ENCODE results near the gene SDHC.
A peak's percentile ranks its signal among the peaks of the same experiment; 100 is the strongest.

Gene SDHC

GRCh38 chr1:161357073-161357472 lies 42.9 kb downstream of the SDHC start:
- Histone ChIP-seq H3K4me3 (ENCODE audit: low read length) (no peak overlapping the region), H3K4me1 (ENCODE audit: insufficient read depth, low read length) (no peaks in the 10 kb centered on the region), H3K36me3 (ENCODE audit: insufficient read depth, low read length) (peaks cover 12% of the 10 kb centered on the region; the same call in 1 of the 2 replicates), H3K9ac (ENCODE audit: low read depth, low read length) (no peak overlapping the region), H3K27ac (ENCODE audit: low read depth, low read length) (no peak overlapping the region), H3K27me3 (ENCODE audit: insufficient read depth, low read length) (no peaks in the 10 kb centered on the region), H3K9me3 (ENCODE audit: insufficient read depth, low read depth, low read length) (no peaks in the 10 kb centered on the region)
- 94% methylated on average over 8 of the region's 8 CpGs for WGBS

GRCh38 chr1:161359291-161359690 lies 45.1 kb downstream of the SDHC start:
- H3K9me3 ChIP-seq (ENCODE audit: insufficient read depth, low read depth, low read length), result no peaks in the 10 kb centered on the region
- H3K4me1 ChIP-seq (ENCODE audit: insufficient read depth, low read length), result no peaks in the 10 kb centered on the region
- H3K4me3 ChIP-seq (ENCODE audit: low read length), result no peak overlapping the region
- H3K9ac ChIP-seq (ENCODE audit: low read depth, low read length), result no peak overlapping the region
- H3K27ac ChIP-seq (ENCODE audit: low read depth, low read length), result no peak overlapping the region
- no peaks in the 10 kb centered on the region for H3K27me3 ChIP-seq (ENCODE audit: insufficient read depth, low read length)
- peaks cover 20% of the 10 kb centered on the region for H3K36me3 ChIP-seq (ENCODE audit: insufficient read depth, low read length)

- Histone ChIP-seq H3K27me3 (ENCODE audit: insufficient read depth, low read length) (no peaks in the 10 kb centered on the region), H3K9me3 (ENCODE audit: insufficient read depth, low read depth, low read length) (no peaks in the 10 kb centered on the region), H3K27ac (ENCODE audit: low read depth, low read length) (no peak overlapping the region), H3K4me3 (ENCODE audit: low read length) (no peak overlapping the region), H3K4me1 (ENCODE audit: insufficient read depth, low read length) (peaks cover 7% of the 10 kb centered on the region), H3K36me3 (ENCODE audit: insufficient read depth, low read length) (peaks cover 26% of the 10 kb centered on the region), H3K9ac (ENCODE audit: low read depth, low read length) (no peak overlapping the region)
These were observed 50.2 kb downstream of the SDHC start for GRCh38 chr1:161364332-161364731.

GRCh38 chr1:161365207-161365606 lies 51.0 kb downstream of the SDHC start:
- no peak overlapping the region for H3K4me3 ChIP-seq (ENCODE audit: low read length)
- H3K36me3 ChIP-seq (ENCODE audit: insufficient read depth, low read length), result peaks cover 26% of the 10 kb centered on the region
- peaks cover 7% of the 10 kb centered on the region for H3K4me1 ChIP-seq (ENCODE audit: insufficient read depth, low read length)
- H3K9me3 ChIP-seq (ENCODE audit: insufficient read depth, low read depth, low read length), result no peaks in the 10 kb centered on the region
- no peaks in the 10 kb centered on the region for H3K27me3 ChIP-seq (ENCODE audit: insufficient read depth, low read length)
- no peak overlapping the region for H3K27ac ChIP-seq (ENCODE audit: low read depth, low read length)
- no peak overlapping the region for H3K9ac ChIP-seq (ENCODE audit: low read depth, low read length)

GRCh38 chr1:161367684-161368400 lies 53.7 kb downstream of the SDHC start, which contains the start of gene CFAP126:
Gene CFAP126 (minus strand): TSS chr1:161367876. CDS start chr1:161367868, 8 bp downstream.
- H3K9me3 ChIP-seq (ENCODE audit: insufficient read depth, low read depth, low read length), result no peaks in the 10 kb centered on the region
- H3K27ac ChIP-seq (ENCODE audit: low read depth, low read length), result peak within 1 kb of the TSS; percentile 38
- H3K4me3 ChIP-seq (ENCODE audit: low read length), result no peak within 1 kb of the TSS
- 46% methylated on average over 4 of the region's 6 CpGs for WGBS
- H3K4me1 ChIP-seq (ENCODE audit: insufficient read depth, low read length), result peaks cover 7% of the 10 kb centered on the region
- peaks cover 26% of the 10 kb centered on the region for H3K36me3 ChIP-seq (ENCODE audit: insufficient read depth, low read length)
- H3K9ac ChIP-seq (ENCODE audit: low read depth, low read length), result no peak within 1 kb of the TSS
- H3K27me3 ChIP-seq (ENCODE audit: insufficient read depth, low read length), result no peaks in the 10 kb centered on the region

- no peak overlapping the region for H3K9ac ChIP-seq (ENCODE audit: low read depth, low read length)
- no peaks in the 10 kb centered on the region for H3K27me3 ChIP-seq (ENCODE audit: insufficient read depth, low read length)
These were observed 59.3 kb downstream of the SDHC start for GRCh38 chr1:161373442-161373841.

GRCh38 chr1:161374373-161374772 lies 60.2 kb downstream of the SDHC start:
- 76% methylated on average over 2 of the region's 2 CpGs for WGBS
- no peak overlapping the region for H3K4me3 ChIP-seq (ENCODE audit: low read length)
- no peaks in the 10 kb centered on the region for H3K4me1 ChIP-seq (ENCODE audit: insufficient read depth, low read length)
- no peaks in the 10 kb centered on the region for H3K27me3 ChIP-seq (ENCODE audit: insufficient read depth, low read length)
- no peak overlapping the region for H3K9ac ChIP-seq (ENCODE audit: low read depth, low read length)
- no peaks in the 10 kb centered on the region for H3K9me3 ChIP-seq (ENCODE audit: insufficient read depth, low read depth, low read length)
- no peak overlapping the region for H3K27ac ChIP-seq (ENCODE audit: low read depth, low read length)
- no peaks in the 10 kb centered on the region for H3K36me3 ChIP-seq (ENCODE audit: insufficient read depth, low read length)

More at GRCh38 chr1:161373442-161373841, 59.3 kb downstream of the SDHC start:
- Histone ChIP-seq H3K4me1 (ENCODE audit: insufficient read depth, low read length) (no peaks in the 10 kb centered on the region), H3K27ac (ENCODE audit: low read depth, low read length) (no peak overlapping the region), H3K4me3 (ENCODE audit: low read length) (no peak overlapping the region), H3K36me3 (ENCODE audit: insufficient read depth, low read length) (no peaks in the 10 kb centered on the region), H3K9me3 (ENCODE audit: insufficient read depth, low read depth, low read length) (no peaks in the 10 kb centered on the region)

GRCh38 chr1:161378014-161378413 lies 63.8 kb downstream of the SDHC start:
- Histone ChIP-seq H3K36me3 (ENCODE audit: insufficient read depth, low read length) (no peaks in the 10 kb centered on the region), H3K27me3 (ENCODE audit: insufficient read depth, low read length) (no peaks in the 10 kb centered on the region), H3K9ac (ENCODE audit: low read depth, low read length) (no peak overlapping the region), H3K4me3 (ENCODE audit: low read length) (no peak overlapping the region), H3K9me3 (ENCODE audit: insufficient read depth, low read depth, low read length) (no peaks in the 10 kb centered on the region), H3K27ac (ENCODE audit: low read depth, low read length) (no peak overlapping the region), H3K4me1 (ENCODE audit: insufficient read depth, low read length) (no peaks in the 10 kb centered on the region)
- 95% methylated on average over 5 of the region's 5 CpGs for WGBS

GRCh38 chr1:161379071-161379470 lies 64.9 kb downstream of the SDHC start:
- Histone ChIP-seq H3K4me1 (ENCODE audit: insufficient read depth, low read length) (no peaks in the 10 kb centered on the region), H3K4me3 (ENCODE audit: low read length) (no peak overlapping the region), H3K9me3 (ENCODE audit: insufficient read depth, low read depth, low read length) (no peaks in the 10 kb centered on the region), H3K27ac (ENCODE audit: low read depth, low read length) (no peak overlapping the region), H3K9ac (ENCODE audit: low read depth, low read length) (no peak overlapping the region), H3K27me3 (ENCODE audit: insufficient read depth, low read length) (no peaks in the 10 kb centered on the region), H3K36me3 (ENCODE audit: insufficient read depth, low read length) (no peaks in the 10 kb centered on the region)
- WGBS, result 93% methylated on average over 18 of the region's 18 CpGs

GRCh38 chr1:161381707-161382106 lies 67.5 kb downstream of the SDHC start:
- Histone ChIP-seq H3K27ac (ENCODE audit: low read depth, low read length) (no peak overlapping the region), H3K9ac (ENCODE audit: low read depth, low read length) (no peak overlapping the region), H3K9me3 (ENCODE audit: insufficient read depth, low read depth, low read length) (no peaks in the 10 kb centered on the region), H3K27me3 (ENCODE audit: insufficient read depth, low read length) (no peaks in the 10 kb centered on the region), H3K4me1 (ENCODE audit: insufficient read depth, low read length) (no peaks in the 10 kb centered on the region), H3K4me3 (ENCODE audit: low read length) (no peak overlapping the region), H3K36me3 (ENCODE audit: insufficient read depth, low read length) (no peaks in the 10 kb centered on the region)
- 91% methylated on average over 5 of the region's 6 CpGs for WGBS

GRCh38 chr1:161382214-161383019 lies 68.2 kb downstream of the SDHC start:
- 62% methylated on average over 4 of the region's 4 CpGs for WGBS
- H3K9ac ChIP-seq (ENCODE audit: low read depth, low read length), result no peak overlapping the region

More at GRCh38 chr1:161382214-161383019, 68.2 kb downstream of the SDHC start:
- Histone ChIP-seq H3K27me3 (ENCODE audit: insufficient read depth, low read length) (no peaks in the 10 kb centered on the region), H3K27ac (ENCODE audit: low read depth, low read length) (no peak overlapping the region), H3K9me3 (ENCODE audit: insufficient read depth, low read depth, low read length) (no peaks in the 10 kb centered on the region), H3K4me1 (ENCODE audit: insufficient read depth, low read length) (no peaks in the 10 kb centered on the region), H3K36me3 (ENCODE audit: insufficient read depth, low read length) (no peaks in the 10 kb centered on the region), H3K4me3 (ENCODE audit: low read length) (no peak overlapping the region)
